ENCODE data around the gene DHX16. TPM values are rescaled to one million over a fixed set of nuclear protein-coding genes. Genes with fewer than 3 reads are reported as not detected.

Gene DHX16
- total RNA-seq, 4 donors from 2014 or later, result 25.8 to 36.2 (median 31.4) TPM

DNA sequence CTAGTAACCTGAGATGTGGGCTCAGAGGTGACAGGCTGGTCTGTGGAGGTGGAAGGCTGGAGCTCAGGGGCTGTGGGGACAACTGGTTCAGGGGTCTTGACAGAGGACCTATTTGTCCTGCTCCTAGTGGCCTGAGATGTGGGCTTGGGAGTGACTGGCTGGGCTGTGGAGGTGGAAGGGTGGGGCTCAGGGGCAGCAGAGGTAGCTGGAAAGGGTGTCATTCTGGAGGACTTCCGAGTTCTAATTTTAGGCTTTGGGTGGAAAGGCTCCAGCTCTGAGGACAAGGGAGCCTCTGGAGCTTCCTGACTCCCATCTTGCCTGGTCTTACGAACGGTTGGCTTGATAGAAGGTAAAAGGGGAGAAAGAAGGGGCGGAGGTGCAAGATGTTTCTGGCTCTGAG lies 32.8 kb upstream of the DHX16 start:
- Histone ChIP-seq H3K9me3 (no peaks in the 10 kb centered on the region), H3K4me1 (no peaks in the 10 kb centered on the region), H3K4me3 (no peak overlapping the region), H3K36me3 (peaks cover 0 to 97% of the 10 kb centered on the region in 2 donors), H3K27me3 (no peaks in the 10 kb centered on the region), H3K27ac (no peak overlapping the region)
- TF ChIP-seq EP300 (IDR thresholded peaks at IDR 0.05), result no peak
- WGBS, 2 donors (ENCODE audit: low coverage in 1 of 2), result 78% methylated on average over 3 of the region's 4 CpGs; no CpG with 5 or more reads in 1 of the 2 donors
- ATAC-seq, result no peak

DNA sequence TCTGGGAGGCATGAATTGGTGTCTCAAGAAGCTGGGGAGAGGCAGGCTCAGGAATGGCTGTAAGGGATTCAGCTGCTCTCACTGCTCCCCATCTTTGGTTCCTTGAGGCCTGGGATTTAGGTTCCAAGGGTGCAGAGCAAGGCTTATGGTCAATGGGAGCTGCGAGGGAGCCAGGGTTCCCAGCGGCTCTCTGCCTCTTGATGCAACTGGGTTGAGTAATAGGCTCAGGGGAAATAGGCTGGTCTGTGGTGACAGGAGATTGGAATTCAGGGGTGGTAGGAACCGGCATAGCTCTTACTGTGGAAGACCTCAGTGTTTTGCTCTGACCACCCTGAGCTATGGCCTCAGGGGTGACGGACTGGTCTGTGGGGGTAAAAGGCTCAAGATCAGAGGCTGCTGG lies 31.0 kb upstream of the DHX16 start:
- TF ChIP-seq, protein P1, sequence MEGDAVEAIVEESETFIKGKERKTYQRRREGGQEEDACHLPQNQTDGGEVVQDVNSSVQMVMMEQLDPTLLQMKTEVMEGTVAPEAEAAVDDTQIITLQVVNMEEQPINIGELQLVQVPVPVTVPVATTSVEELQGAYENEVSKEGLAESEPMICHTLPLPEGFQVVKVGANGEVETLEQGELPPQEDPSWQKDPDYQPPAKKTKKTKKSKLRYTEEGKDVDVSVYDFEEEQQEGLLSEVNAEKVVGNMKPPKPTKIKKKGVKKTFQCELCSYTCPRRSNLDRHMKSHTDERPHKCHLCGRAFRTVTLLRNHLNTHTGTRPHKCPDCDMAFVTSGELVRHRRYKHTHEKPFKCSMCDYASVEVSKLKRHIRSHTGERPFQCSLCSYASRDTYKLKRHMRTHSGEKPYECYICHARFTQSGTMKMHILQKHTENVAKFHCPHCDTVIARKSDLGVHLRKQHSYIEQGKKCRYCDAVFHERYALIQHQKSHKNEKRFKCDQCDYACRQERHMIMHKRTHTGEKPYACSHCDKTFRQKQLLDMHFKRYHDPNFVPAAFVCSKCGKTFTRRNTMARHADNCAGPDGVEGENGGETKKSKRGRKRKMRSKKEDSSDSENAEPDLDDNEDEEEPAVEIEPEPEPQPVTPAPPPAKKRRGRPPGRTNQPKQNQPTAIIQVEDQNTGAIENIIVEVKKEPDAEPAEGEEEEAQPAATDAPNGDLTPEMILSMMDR (IDR thresholded peaks at IDR 0.05), result no peak
- TF ChIP-seq EP300 (IDR thresholded peaks at IDR 0.05) (no peak), POLR2AphosphoS5 (IDR thresholded peaks at IDR 0.05) (no peak), POLR2A (IDR thresholded peaks at IDR 0.05) (no peak)
- H3K27me3 ChIP-seq, result no peaks in the 10 kb centered on the region
- H3K4me1 ChIP-seq, result no peaks in the 10 kb centered on the region
- H3K36me3 ChIP-seq, result peaks cover 0 to 96% of the 10 kb centered on the region in 2 donors
- 83 to 100% methylated on average over 1 to 2 of the region's 4 CpGs for WGBS, 2 donors (ENCODE audit: low coverage in 1 of 2)
- ATAC-seq, result no peak
- H3K9me3 ChIP-seq, result no peaks in the 10 kb centered on the region
- no peak overlapping the region for H3K27ac ChIP-seq
- no peak overlapping the region for H3K4me3 ChIP-seq

DNA sequence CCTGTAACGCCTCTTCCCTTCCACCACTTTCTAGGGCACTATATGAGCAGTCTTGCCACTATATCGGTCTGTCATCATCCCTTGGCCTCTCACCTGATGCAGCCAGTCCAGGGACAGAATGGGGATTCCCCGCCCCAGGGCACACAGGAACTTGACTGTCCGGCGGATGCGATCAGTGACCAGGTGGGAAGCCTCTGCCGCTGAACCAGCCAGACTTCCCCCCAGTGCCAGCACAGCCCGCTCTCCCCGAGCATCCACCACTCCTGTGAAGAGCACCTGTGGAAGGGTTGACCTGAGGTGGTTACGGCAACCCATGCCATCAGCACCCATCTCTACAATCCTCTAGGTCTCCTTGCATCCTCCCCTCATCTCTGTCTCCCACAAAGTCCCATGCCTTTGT lies 30.2 kb upstream of the DHX16 start:
- WGBS, 2 donors (ENCODE audit: low coverage in 1 of 2), result 93 to 100% methylated on average over 1 to 6 of the region's 10 CpGs
- H3K36me3 ChIP-seq, result peaks cover 0 to 90% of the 10 kb centered on the region in 2 donors
- ATAC-seq, result no peak

DNA sequence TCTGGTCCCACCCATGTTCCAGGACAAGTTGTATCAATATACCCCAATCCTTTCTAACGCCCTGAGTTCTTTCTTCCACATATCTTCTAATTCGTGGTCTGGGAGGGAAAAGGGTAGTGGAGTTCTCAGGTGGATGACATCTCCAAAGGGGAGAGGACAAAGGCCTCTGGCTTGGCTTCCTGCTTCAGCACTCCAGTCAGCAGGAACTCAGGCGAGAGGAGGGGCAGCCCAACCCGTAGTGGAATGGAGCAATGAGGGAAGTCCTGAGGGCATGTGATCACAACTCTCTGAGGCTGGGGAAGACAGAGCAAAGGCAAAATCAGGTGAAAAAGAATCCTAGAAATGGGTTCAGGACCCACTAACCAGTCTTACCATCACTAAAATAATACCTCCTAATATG lies 27.5 kb upstream of the DHX16 start:
- 54 to 59% methylated on average over 3 to 4 of the region's 4 CpGs for WGBS, 2 donors (ENCODE audit: low coverage in 1 of 2)
- TF ChIP-seq EP300 (IDR thresholded peaks at IDR 0.05) (no peak), POLR2AphosphoS5 (IDR thresholded peaks at IDR 0.05) (no peak), POLR2A (IDR thresholded peaks at IDR 0.05) (no peak)
- TF ChIP-seq, protein P1 (IDR thresholded peaks at IDR 0.05), result no peak
- Histone ChIP-seq H3K4me1 (no peaks in the 10 kb centered on the region), H3K27ac (no peak overlapping the region), H3K27me3 (no peaks in the 10 kb centered on the region), H3K4me3 (no peak overlapping the region), H3K36me3 (peaks cover 0 to 63% of the 10 kb centered on the region in 2 donors), H3K9me3 (no peaks in the 10 kb centered on the region)
- peak; percentile 55 for ATAC-seq

More for the DNA sequence above, 30.2 kb upstream of the DHX16 start:
- TF ChIP-seq POLR2AphosphoS5 (IDR thresholded peaks at IDR 0.05), result no peak
- no peak for TF ChIP-seq POLR2A (IDR thresholded peaks at IDR 0.05)
- TF ChIP-seq EP300 (IDR thresholded peaks at IDR 0.05), result no peak
- TF ChIP-seq, protein P1 (IDR thresholded peaks at IDR 0.05), result no peak
- Histone ChIP-seq H3K27me3 (no peaks in the 10 kb centered on the region), H3K4me3 (no peak overlapping the region), H3K9me3 (no peaks in the 10 kb centered on the region), H3K27ac (no peak overlapping the region), H3K4me1 (no peaks in the 10 kb centered on the region)

DNA sequence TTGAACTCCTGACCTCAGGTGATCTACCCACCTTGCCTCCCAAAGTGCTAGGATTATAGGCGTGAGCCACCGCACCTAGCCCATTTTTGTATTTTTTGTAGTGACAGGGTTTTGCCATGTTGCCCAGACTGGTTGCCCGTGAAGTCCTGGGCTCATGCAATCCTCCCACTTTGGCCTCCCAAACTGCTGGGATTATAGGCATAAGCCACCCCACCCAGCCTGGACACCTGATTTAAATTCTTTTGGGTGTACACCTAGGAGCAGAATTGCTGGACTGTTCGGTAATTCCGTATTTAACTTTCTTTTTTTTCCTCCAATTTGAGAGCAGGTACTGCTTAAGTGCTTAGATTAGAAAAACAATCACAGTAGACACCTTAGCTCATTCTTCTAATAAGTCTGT lies 23.6 kb upstream of the DHX16 start:
- H3K36me3 ChIP-seq, result peaks cover 0 to 24% of the 10 kb centered on the region in 2 donors
- no peaks in the 10 kb centered on the region for H3K27me3 ChIP-seq
- no peak for ATAC-seq
- WGBS, 2 donors (ENCODE audit: low coverage in 1 of 2), result 92 to 100% methylated on average over 4 to 5 of the region's 5 CpGs
- peaks cover 0 to 3% (median under 1%) of the 10 kb centered on the region in 3 donors for H3K4me1 ChIP-seq
- H3K4me3 ChIP-seq, result no peak overlapping the region
- H3K9me3 ChIP-seq, result no peaks in the 10 kb centered on the region
- H3K27ac ChIP-seq, result no peak overlapping the region
- TF ChIP-seq POLR2AphosphoS5 (IDR thresholded peaks at IDR 0.05) (no peak), POLR2A (IDR thresholded peaks at IDR 0.05) (no peak)

DNA sequence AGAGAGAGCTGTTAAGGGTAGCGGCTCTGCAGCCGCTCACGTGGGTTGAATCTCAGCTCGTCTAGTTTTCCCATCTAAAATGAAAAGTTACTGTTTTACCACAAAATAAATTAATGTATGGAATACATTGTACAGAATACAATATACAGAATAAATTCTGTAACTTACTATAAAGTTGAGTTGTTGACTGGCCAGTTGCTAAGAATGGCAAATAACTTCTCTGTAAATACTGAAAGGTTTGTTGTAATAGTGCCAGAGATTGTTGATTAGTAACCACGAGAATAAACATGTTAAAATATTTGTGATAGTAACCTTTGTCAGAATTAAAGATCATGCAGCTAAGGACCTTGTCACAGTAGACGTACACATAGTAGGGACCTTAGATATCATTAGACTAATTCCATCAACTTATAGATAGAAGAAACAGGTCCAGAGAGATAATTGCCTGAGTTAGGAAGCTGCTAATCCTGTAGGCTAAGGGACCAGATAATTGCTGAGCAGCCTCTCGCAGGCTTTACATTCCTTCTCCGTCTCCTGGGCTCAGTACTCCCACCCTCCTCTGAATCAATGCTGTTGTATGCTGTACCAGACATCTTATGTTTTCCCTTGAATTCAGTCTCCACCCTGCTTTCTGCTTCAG lies 18.5 kb upstream of the DHX16 start:
- peaks cover 4 to 39% (median 31%) of the 10 kb centered on the region in 3 donors for H3K4me1 ChIP-seq
- WGBS, 2 donors (ENCODE audit: low coverage in 1 of 2), result 6 to 26% methylated on average over 5 to 7 of the region's 8 CpGs
- ATAC-seq, result no peak
- peak overlapping the region; percentile 70 to 100 (median 95) for H3K27ac ChIP-seq
- H3K4me3 ChIP-seq, result peak overlapping the region; percentile 68 to 80
- H3K9me3 ChIP-seq, result no peaks in the 10 kb centered on the region
- H3K27me3 ChIP-seq, result no peaks in the 10 kb centered on the region
- no peak for TF ChIP-seq EP300 (IDR thresholded peaks at IDR 0.05)
- H3K36me3 ChIP-seq, result no peaks in the 10 kb centered on the region

Data from gastroesophageal sphincter (tissue), 4 donors.